ENCODE measurements around the gene SASH3.

- TF ChIP-seq CTCF (IDR thresholded peaks at IDR 0.05) (no peak), EZH2 (IDR thresholded peaks at IDR 0.05; ENCODE audit: borderline replicate concordance, insufficient read depth, low read depth, low read length, poor library complexity, severe bottlenecking) (no peak)
These were observed 11.6 kb downstream of the SASH3 start for GRCh38 chrX:129791336-129791735.
